Cortex of kidney (tissue), 1 donor: ENCODE data around the gene TIFAB.

Experiments
- DNase-seq: peaks from one replicate; lab custom pipeline; 2025; lab: John Stamatoyannopoulos, UW

Gene TIFAB

GRCh38 chr5:135458356-135458755 lies 6.2 kb upstream of the TIFAB start:
- no peak for DNase-seq

DNA sequence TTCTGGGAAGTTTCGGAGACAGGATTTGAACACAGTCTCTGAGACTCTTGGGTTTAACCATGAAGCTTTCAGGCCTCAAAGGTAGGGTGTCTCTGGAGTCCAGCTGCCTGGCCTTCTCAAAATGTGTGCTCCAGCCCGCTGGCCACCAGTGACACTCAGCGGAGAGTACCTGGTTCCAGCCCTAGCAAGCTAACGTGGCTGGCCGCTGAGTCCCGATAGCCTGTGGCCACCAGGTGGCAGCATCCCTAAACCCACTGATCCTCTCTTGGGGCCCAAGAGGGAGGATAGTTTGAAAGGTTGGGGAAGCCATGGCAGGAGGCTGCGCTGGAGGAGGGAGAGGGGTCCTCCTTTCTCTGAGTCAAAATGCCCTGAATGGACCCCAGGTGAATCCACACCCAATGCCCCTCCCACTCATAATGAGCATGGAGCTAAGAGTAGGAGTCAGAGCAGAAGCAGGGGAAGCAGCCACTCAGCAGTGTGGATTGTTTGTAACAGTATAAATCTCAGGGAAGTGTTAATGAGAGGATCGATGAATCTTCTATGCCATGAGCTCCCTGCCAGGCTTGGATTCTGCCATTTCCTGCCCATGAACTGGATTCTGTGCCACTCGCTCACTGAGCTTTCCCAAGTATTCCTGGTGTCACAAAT lies 5.4 kb upstream of the TIFAB start:
- DNase-seq, result no peak

- DNase-seq, result no peak
Measured at GRCh38 chr5:135456238-135457099, 4.3 kb upstream of the TIFAB start.

DNA sequence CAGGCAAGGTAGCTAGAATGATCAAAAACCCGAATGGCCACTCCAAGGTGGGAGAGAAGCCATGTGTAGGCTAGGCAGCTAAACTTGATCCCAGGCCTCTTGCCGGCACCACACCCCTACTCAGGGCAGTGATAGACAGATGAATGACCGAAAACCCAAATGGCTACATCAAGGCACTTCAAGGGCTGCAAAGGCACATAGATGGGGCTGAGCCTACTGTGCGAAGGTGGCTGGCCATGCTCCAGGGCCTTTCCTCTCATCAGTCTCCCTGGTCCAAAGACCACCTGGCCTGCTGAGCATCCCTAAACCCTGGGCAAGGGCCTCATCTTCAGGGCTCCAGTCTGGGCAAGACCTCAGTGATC lies 3.7 kb upstream of the TIFAB start:
- DNase-seq, result no peak

- DNase-seq, result no peak
Measured at GRCh38 chr5:135454946-135455345, 2.8 kb upstream of the TIFAB start.

- no peak for DNase-seq
Measured at GRCh38 chr5:135453613-135454012, 1.5 kb upstream of the TIFAB start.

DNA sequence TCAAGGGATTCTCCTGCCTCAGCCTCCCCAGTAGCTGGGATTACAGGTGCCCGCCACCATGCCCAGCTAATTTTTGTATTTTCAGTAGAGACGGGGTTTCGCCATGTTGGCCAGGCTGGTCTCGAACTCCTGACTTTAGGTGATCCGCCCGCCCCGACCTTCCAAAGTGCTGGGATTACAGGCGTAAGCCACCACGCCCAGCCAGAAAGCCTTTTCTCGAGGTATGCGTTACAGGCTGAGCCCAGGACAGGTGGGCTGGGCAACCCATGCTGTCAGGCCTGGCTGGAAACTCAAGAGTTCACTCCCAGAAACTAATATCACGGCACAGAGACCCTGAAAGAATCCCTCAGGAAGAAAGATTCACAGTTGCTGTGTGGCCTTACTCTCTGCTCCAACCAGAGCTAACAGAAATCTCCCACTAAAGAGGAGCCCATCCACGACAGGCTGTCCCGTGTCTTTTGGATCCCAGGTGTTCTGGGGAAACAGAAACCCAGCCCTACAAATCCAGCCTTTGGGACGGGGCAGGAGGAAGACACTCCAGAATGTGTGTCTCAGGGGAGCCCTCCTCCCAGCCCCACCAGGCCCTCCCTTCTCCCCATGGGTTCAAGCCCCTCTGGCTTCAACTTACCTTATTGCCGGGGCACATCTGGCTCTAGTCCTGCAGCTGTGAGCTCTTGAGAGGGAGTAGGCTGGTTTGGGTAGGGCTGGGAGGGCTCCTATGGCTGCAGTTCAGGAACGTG lies 400 bp downstream of the TIFAB start:
- no peak for DNase-seq

DNA sequence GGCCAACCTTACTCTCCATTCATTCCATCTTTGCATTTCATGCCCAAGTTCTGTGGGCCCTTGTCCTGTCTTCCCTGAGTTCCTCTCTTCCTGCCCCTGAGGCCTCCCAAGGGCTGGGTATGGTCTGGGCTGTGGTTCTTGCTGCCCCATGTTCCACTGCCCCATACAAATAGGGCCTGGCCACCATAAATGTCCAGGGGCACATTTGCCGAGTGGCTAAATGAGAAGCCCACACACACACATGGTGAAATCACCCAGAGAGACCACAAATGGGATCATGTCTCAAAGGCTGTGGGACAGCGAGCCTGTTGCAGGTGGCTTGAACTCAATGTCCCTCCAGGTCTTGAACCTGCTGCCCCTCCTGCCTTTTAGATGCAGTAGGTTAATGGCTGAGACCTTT lies 1.2 kb downstream of the TIFAB start:
- DNase-seq, result no peak

DNA sequence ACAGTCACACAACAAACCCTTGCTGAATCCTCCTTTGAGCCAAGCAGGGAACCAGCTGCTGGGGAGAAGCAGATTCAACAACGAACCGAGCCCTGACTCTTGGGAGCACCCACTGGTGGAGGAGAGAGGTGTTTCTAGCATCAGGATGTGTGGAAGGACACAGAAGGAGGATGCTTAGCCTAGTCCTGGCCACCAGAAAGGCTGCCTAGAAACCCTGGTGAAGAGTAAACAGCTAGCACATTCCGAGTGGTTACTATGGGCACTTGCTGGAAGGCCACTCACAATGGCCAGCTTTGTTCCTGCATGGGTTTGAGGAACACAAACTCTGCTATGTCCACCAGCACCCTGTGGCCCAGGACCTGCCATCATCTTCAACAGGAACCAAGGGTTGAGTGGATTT lies 1.8 kb downstream of the TIFAB start:
- DNase-seq, result no peak

DNA sequence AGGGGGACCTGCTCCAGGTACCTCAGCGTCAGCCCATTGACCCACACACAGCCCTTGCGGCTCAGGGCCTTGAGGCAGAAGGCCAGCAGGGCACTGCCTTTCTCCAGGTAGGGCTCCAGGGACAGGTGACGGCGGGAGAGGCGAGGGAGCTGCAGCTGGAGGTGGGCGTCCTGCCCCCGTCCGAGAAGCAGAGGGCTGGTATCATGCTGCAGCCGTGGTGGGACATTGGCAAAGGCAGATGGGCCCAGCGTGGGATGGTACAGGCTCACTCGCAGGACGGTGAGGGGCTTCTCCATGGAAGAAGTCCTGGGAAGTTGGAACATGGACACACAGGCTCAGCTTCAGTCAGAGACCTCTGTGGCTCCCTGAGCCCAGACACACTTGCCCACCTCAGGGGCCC lies 2.5 kb downstream of the TIFAB start:
- no peak for DNase-seq

- DNase-seq, result no peak
Measured at GRCh38 chr5:135448791-135449507, 3.2 kb downstream of the TIFAB start.

- DNase-seq, result no peak
Measured at GRCh38 chr5:135448071-135448739, 3.9 kb downstream of the TIFAB start.

DNA sequence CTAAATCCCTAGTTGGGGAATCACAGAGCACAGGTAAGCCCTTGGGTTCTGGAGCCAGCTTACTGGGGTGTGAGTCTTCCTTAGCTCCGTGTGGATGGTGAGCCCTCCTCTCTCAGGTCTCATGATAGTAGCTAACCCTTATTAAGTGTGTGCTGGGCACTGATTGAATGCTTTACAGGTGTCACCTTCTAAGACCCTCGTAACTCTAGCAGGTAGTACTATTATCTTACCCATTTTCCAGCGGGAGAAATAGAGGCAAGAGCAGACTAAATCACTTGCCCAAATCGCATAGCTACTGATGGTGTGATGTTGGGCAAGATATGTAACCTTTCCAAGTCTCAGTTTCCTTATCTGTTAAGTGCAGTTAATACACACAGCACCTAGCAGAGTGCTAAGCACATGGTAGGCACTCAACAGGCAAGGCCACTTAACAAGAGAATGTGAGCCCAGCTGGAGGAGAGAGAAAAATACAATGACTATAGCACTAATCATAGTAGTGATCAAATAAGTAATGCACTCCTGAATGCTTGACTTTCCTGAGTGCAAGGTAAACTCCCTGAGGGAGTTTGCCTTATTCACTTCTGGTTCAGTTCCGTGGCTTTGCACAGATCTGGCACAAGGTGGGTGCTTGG lies 4.7 kb downstream of the TIFAB start, which contains the start of gene DCANP1:
DCANP1 (minus strand) TSS at position 51 of the 632 bp plus-strand sequence. CDS start 240 bp downstream, outside the sequence.
- DNase-seq, result no peak

- DNase-seq, result no peak
Measured at GRCh38 chr5:135446615-135447014, 5.5 kb downstream of the TIFAB start.

DNA sequence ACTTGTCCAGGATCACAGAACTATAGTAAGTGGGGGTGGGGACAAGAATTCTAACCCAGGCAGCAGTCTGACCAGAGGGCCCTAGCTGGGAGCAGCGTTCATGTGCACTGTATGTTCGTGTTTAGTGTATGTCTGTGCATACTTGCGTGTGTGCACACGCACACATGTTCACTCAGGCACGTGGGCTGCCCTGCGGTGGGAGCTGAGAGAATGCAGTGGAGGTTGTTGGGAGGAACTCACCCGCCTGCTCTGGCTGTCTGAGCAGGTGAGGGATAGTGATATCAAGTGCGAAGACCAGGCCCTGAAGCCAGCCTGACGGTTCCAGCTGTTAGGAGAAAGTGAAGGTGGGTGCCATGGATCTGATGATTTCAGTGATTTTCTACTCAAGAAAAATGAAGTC lies 5.9 kb downstream of the TIFAB start:
- no peak for DNase-seq

DNA sequence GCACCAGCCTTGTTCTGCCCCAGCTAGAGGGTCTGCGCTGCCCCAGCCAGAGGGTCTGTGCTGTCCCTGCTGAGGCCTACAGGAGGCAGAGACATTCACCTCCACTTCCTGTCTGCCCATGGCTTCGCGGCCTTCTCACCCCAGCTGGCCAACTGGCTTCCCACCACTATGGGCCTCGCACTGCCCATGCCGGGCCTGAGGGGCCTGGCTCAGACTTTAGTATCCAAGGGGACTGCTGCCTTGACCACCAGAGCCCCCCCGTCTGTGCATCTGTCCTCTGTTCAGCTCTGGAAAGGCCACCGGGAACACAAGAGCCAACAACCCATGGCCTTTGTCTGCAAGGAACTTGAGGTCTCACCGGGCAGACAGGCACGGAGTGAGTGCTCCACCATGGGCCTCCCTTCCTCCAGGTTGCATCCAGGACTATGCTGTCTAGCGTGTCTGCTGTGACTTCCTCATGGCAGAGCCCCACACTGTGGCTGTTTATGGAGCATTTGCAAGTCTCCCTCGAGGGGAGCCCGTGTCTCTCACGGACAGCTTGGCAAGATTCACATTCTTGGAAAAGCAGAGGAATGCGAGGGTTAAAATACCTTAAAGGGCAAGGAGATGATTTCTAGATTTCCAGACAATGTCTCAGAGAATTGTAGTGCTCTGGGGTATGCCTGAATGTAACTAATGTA lies 6.7 kb downstream of the TIFAB start:
- DNase-seq, result no peak

DNA sequence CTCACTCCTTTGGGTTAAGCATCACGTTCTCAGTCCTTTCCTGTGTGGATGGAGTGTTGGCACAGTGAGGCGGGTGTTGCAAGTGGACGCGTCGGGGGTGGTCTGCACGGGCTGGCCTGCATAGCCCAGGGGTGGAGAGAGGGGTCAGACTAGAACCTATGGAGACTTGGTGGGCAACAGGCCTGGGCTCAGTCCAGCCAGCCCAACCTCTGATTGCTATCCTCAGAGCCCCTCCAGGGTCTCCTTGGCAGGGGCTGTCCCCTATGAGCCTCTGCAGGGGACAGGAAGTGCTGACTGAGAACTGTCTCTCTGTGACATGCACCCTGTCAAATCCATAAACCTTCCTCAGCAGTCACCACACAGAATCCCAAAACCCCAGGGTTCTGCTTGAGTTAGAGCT lies 7.3 kb downstream of the TIFAB start:
- DNase-seq, result no peak

DNA sequence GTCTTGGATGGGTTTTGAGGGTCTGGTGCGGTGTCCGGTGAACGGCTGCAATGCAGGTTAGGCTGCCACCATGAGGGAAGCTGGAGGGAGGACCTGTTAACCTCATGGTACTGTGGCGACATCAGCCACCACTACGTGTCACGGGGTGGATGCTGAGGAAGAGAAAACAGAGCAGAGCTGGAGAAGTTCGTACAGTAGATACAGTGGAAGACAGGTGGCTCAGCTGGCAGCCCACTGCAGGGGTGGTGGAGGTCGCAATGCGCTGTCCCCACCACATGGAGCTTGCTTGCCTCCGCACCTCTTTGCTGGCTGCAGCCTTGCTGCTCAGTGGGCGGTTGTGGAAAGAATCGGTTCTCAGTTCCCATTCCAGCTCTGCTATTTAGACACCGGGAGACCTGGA lies 7.8 kb downstream of the TIFAB start:
- DNase-seq, result no peak

DNA sequence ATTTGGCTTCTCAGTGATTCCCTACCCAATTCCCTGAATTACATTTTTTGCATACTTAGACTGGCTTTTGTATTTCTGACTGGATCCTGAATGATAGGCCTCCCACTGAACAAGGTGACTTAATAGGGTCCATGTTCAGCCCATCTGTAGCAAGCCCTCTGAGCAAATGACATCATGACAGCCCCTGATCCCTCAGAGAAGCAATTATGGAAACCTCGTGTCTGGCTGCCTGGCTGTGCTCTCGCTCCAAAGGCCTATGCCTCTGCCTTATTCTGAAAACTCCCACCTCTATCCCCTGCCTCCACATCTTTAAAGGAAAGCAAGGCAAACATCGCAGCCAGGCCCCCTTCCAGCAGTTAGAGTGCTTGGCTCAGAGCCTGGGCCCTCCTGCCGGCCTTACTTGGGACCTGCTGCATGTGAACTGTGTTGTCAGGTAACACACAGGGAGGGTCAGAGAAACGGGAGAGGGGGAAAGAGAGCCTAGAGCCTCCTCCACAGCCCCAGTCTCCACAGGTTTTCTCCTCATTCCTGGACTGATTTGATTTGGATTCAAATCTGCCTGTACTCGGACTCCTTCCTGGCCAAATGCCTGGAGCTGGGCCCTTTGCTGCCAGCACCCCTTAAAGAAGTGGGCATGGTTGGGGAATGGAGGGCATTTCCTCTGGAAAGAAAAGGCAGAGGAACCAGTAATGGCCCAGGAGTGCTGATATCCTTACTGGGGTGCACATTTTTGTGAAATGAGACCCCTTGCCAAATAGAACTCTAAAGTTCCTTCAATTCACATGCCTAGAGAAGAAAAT lies 8.8 kb downstream of the TIFAB start:
- no peak for DNase-seq
